Motor neuron (in vitro differentiated cells): ENCODE measurements around the gene FEV. TPM values are rescaled to one million over a fixed set of nuclear protein-coding genes. Genes with fewer than 3 reads are reported as not detected.

ENCODE experiments used
- ATAC-seq, 8 experiments: fragments of 200-7000 bp; cut with Tn5 transposase; replicated peaks in 6 of 8; 2 replicates each; pipeline ENCODE4 v1.8.0; 2021; ENCODE audit warnings: mild to moderate bottlenecking in 8 of 8, moderate library complexity in 8 of 8
- H3K27ac ChIP-seq, 2 donors: fragments of 250-450 bp; sonication (Bioruptor Pico); 2 replicates each; pipeline ENCODE4 v1.9.0; 2021; ENCODE audit warnings: antibody characterized with exemption in 2 of 2, mild to moderate bottlenecking in 2 of 2, moderate library complexity in 1 of 2
- H3K4me1 ChIP-seq, 2 donors: fragments of 250-450 bp; sonication (Bioruptor Pico); replicated peaks in 1 of 2; 2 replicates each; pipeline ENCODE4 v1.6.1; 2021; ENCODE audit warnings: antibody characterized with exemption in 2 of 2, mild to moderate bottlenecking in 2 of 2, moderate library complexity in 1 of 2
- H3K4me3 ChIP-seq, 5 donors: fragments of 250-450 bp; sonication (Bioruptor Pico); 2 replicates each; pipeline ENCODE4 v1.9.0; 2021; ENCODE audit warnings: antibody characterized with exemption in 5 of 5, mild to moderate bottlenecking in 5 of 5, moderate library complexity in 4 of 5
- WGBS, 10 experiments: fragments of 450-650 bp; shearing (Covaris generic); methylation state at CpG; one replicate each; pipeline ENCODE4 v1.0.0; 2022; 5-methylcytosine and 5-hydroxymethylcytosine counted together
- in situ Hi-C, 9 experiments: fragments of 400-800 bp; cut with MboI; loops; one replicate each; pipeline ENCODE4 v1.15.0; 2021; ENCODE audit warnings: low sequenced_read_pairs in 9 of 9, low pct_unique_long_range_greater_than_20kb in 2 of 9; ENCODE audit not compliant: unreplicated experiment in 9 of 9
- total RNA-seq, 8 experiments: library from RNA; unstranded; fragments of 300-600 nt; gene quantifications; 2 replicates each; pipeline versions ENCODE4 v1.2.3 to v1.2.4, GENCODE V29; 2022

Gene FEV
- total RNA-seq, 8 experiments from 2014 or later = 0.08 to 4.6 (median 0.65) TPM; not detected in 4

DNA sequence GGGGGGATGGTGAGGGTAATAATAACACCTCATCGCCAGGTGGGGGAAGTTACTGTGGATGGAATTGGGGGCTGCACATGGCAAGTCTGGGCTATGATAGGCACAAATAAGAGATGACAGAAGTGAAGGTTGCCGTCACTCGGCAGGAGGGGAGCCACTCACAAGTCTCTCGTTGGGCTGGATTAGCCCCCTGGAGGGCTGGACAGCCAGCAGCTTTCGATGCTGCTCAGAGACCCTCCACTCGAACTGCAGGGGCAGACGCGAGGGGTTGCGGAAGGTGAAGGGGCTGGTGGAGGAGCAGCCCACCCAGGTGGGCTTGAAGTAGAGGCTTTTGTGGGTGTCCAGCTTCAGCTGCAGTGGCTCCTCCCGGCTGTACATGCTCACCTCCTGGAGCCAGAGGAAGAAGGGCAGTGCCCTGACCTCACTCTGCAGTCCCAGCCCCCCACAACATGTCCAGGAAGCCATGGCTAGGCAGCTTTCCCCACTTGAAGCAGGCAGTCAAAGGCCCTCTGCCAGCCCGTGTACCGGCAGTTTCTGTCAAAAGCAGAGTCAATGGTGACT, 38.1 kb upstream of the FEV start:
- no peak overlapping the region for H3K27ac ChIP-seq
- no peak overlapping the region for H3K4me3 ChIP-seq
- ATAC-seq = no peak
- H3K4me1 ChIP-seq = no peaks in the 10 kb centered on the region
- in situ Hi-C loops = loop anchor here in 2 of 9 experiments (10.0 to 25.0 kb wide), 2 partner anchors 114 to 132 kb away; no protein-coding TSS in a partner anchor
- WGBS, 10 experiments = 40 to 73% (median 61%) methylated on average over 2 to 7 of the region's 12 CpGs; no CpG with 5 or more reads in 5 of the 10 experiments

DNA sequence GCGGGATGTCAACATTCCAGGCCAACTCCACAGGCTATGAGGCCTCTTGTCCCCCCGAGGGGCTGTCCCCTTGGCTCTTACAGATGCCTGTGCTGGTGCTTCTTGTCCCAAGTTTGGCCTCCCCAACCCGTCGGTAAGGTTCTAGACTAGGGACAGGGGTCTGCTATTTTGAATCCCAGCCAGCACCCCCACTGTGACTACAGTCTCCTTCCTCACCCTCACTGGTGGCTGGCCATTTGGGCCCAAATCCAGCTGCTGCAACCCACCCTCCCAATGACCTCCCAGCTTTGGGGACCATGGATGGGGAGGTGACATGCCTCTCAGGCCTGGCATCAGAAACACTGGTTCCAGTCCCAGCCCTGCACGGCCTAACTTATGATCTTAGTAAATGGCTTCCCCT, 37.6 kb upstream of the FEV start:
- Histone ChIP-seq H3K4me1 (no peaks in the 10 kb centered on the region), H3K4me3 (no peak overlapping the region), H3K27ac (no peak overlapping the region)
- in situ Hi-C loops = loop anchor here in 2 of 9 experiments (10.0 to 25.0 kb wide), 2 partner anchors 115 to 132 kb away; no protein-coding TSS in a partner anchor
- 19 to 73% (median 56%) methylated on average over 2 to 3 of the region's 5 CpGs; no CpG with 5 or more reads in 7 of the 10 experiments for WGBS, 10 experiments
- ATAC-seq = no peak

DNA sequence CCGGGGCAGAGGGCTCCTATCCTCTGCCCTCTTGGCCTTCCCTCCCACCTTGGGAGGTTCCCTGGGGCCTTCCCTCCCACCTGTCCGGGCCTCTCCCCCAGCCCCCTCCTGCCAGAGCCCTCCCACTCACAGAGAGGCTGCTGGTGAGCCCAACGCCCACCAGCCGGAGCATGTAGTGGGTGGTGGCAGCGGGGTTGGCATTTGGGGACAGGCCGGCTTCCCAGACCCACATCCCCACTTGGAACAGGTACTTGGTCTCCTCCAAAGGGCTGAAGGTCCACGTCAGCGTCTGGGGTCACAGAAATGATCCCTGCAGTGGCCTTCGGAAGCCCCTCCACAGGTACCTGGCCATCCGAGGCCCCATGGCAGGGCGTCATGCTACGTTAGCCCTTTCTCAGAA, 37.1 kb upstream of the FEV start:
- in situ Hi-C loops = loop anchor here in 2 of 9 experiments (10.0 to 25.0 kb wide), 2 partner anchors 115 to 133 kb away; no protein-coding TSS in a partner anchor

DNA sequence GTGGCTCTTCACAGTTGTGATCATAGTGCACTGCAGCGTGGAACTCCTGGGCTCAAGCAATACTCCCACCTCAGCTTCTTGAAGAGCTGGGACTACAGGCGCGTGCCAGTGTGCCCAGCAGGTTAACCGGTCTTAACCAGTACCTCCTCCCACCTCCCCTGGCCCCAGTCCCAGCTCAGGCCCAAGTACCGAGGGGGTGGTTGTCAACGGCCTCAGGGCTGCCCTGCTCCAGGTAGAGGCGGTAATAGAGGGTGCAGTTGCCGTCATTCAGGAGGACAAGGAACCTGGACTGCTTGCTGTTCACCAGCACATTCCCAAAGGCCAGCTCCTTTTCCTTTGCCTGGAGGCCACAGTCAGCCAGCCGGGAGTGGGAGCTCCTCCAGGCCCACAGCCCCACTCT, 36.6 kb upstream of the FEV start:
- Histone ChIP-seq H3K27ac (no peak overlapping the region), H3K4me1 (no peaks in the 10 kb centered on the region), H3K4me3 (no peak overlapping the region)
- in situ Hi-C loops = loop anchor here in 2 of 9 experiments (10.0 to 25.0 kb wide), 2 partner anchors 116 to 133 kb away; no protein-coding TSS in a partner anchor
- 0% methylated on average over 1 of the region's 9 CpGs; no CpG with 5 or more reads in 9 of the 10 experiments for WGBS, 10 experiments
- ATAC-seq = no peak

More for the DNA sequence above, 37.1 kb upstream of the FEV start:
- no peak overlapping the region for H3K27ac ChIP-seq
- no peak overlapping the region for H3K4me3 ChIP-seq
- ATAC-seq = no peak
- H3K4me1 ChIP-seq = no peaks in the 10 kb centered on the region
- 50 to 63% methylated on average over 2 to 4 of the region's 12 CpGs; no CpG with 5 or more reads in 8 of the 10 experiments for WGBS, 10 experiments

DNA sequence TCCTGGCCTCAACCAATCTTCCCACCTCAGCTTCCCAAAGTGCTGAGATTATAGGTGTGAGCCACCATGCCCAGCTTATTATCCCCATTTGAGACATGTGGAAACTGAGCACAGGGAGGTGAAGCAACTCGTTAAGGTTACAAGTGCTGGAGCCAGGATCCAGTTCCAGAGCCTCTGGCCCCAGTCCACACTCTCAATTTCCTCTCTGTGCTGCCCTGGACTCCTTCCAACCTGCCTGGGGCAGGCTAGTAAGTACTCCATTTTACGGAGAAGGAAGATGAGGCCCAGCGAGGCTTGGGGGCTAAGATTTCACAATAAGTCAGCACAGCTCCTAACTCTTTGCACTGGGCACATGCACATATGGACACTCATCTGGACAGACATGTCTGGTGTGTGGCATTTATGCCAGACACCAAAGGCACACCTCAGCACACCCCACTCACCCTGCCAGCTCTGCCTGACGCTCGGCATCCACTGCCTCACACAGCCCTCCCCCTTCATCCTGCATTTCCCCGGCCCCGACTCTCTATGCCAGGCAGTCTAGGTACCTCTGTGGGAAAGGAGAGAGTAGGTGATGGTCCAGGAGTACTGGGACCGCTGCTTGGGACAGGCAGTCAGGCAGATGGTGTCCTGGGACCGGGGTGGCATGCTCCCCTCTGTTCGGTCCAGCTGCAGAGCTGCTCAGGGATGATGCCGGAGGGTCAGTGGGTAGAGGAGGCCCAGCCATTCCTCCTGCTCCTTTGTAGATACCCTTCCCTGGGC, 35.8 kb upstream of the FEV start:
- H3K4me1 ChIP-seq = no peaks in the 10 kb centered on the region
- ATAC-seq = no peak
- no peak overlapping the region for H3K27ac ChIP-seq
- in situ Hi-C loops = loop anchor here in 2 of 9 experiments (10.0 to 25.0 kb wide), 2 partner anchors 117 to 134 kb away; no protein-coding TSS in a partner anchor
- 57 to 100% (median 80%) methylated on average over 1 to 5 of the region's 11 CpGs; no CpG with 5 or more reads in 4 of the 10 experiments for WGBS, 10 experiments
- no peak overlapping the region for H3K4me3 ChIP-seq

DNA sequence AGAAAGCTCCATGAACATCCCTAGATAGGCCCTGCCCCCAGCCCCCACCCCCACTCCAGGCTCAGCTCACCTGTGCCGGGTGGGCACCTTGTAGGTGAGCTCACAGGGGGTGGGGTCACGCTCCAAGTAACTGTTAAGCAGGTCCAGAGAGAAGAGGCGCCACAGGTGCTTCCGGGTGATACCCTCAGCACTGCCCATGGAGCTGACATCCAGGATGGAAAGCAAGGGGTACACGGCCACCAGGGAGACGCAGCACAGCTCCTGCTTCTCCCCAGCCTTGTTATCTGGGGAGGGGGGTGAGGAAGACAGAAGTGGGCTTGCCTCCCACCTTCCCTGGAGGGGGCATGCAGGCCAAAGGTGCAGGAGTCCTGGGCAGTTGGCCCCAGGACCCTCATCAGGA, 34.5 kb upstream of the FEV start:
- Histone ChIP-seq H3K4me3 (no peak overlapping the region), H3K4me1 (no peaks in the 10 kb centered on the region), H3K27ac (no peak overlapping the region)
- no peak for ATAC-seq
- WGBS, 10 experiments = 20% methylated on average over 1 to 2 of the region's 6 CpGs; no CpG with 5 or more reads in 8 of the 10 experiments
- in situ Hi-C loops = loop anchor here in 1 of 9 experiments (25.0 kb wide), 1 partner anchor 118 kb away; no protein-coding TSS in a partner anchor

DNA sequence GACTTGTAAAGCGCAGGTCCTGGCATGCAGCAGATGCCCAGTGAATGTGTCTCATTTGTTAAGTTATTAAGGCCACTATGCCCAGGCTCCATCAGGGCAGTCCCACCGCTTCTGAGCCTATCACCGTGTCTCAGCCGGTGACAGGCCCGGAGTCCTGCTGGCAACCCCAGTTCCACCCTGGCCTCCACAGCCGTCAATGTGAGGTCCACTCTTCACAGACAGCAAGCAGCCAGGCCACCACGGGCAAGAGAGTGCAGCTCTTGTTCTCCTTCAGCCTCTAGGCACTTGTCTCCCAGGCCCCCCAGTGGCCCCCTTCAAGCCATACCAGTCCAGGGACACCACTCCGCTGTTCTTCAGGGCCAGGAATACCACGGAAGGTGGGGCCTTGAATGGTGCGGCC, 33.7 kb upstream of the FEV start:
- Histone ChIP-seq H3K4me1 (no peaks in the 10 kb centered on the region), H3K4me3 (no peak overlapping the region), H3K27ac (no peak overlapping the region)
- ATAC-seq = no peak
- in situ Hi-C loops = loop anchor here in 1 of 9 experiments (25.0 kb wide), 1 partner anchor 119 kb away; no protein-coding TSS in a partner anchor
- WGBS, 10 experiments = 20 to 76% (median 52%) methylated on average over 2 to 9 of the region's 10 CpGs; no CpG with 5 or more reads in 5 of the 10 experiments

DNA sequence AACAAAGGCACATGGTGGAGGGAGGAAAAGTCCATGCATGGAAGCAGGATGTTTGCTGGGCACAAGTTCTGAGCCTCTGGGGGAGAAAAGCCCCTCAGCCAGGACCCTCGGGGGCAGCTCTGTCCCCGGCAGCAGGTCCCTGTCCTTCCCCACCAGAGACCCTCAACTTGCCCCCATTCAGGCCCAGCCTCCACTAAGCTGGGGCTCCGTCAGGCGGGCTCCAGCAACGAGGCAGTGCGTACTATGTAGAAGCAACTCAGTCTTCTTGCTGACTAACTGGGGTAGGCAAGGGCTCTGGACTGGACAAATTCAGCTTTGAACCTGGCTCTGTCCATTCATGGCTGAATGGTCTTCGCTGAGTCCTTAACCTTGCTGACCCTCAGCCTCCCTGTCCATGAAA, 33.3 kb upstream of the FEV start:
- WGBS, 10 experiments = 0 to 59% (median 8%) methylated on average over 1 to 7 of the region's 7 CpGs; no CpG with 5 or more reads in 7 of the 10 experiments

DNA sequence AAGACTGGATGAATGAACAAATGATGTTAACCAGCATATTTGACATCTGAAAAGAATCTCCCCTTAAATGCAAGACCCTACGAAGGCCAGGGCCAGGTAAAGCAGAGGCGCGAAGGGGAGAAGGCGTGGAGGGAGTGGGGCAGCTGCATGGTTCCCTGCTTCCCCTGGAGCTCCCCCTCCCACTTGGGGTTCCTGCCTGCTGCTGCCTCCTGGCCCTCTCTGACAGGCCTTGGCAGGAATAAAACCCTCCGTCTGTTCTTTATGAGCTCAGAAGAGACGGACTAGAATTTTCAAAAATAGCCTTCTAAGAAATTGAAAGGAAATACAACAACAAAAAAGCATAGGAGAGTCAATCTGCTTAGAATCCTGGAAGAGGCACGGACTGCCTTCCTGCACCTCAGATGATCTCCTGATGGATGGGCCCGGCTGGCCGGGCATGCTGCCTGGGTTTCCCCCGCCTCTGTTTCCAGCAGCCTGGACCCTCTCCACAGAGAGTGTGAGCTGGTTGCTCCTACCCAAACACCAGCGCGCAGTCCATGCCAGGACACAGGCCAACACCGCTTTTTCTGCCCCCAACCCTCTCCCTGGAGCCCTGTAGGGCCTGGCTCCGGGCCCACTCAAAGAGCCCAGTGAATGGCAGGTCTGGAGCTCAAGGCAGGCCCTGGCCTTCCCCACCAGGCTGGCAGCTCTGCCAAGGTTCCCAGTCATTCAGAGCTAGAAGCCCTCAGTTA, 32.4 kb upstream of the FEV start:
- Histone ChIP-seq H3K27ac (no peak overlapping the region), H3K4me1 (no peaks in the 10 kb centered on the region), H3K4me3 (no peak overlapping the region)
- WGBS, 10 experiments = 17 to 80% (median 44%) methylated on average over 1 to 8 of the region's 14 CpGs; no CpG with 5 or more reads in 3 of the 10 experiments
- ATAC-seq = no peak
- in situ Hi-C loops = loop anchor here in 1 of 9 experiments (25.0 kb wide), 1 partner anchor 120 kb away; no protein-coding TSS in a partner anchor

More for the DNA sequence above, 33.3 kb upstream of the FEV start:
- in situ Hi-C loops = loop anchor here in 1 of 9 experiments (25.0 kb wide), 1 partner anchor 119 kb away; no protein-coding TSS in a partner anchor
- ATAC-seq = no peak
- H3K4me1 ChIP-seq = no peaks in the 10 kb centered on the region
- H3K4me3 ChIP-seq = no peak overlapping the region
- H3K27ac ChIP-seq = no peak overlapping the region

DNA sequence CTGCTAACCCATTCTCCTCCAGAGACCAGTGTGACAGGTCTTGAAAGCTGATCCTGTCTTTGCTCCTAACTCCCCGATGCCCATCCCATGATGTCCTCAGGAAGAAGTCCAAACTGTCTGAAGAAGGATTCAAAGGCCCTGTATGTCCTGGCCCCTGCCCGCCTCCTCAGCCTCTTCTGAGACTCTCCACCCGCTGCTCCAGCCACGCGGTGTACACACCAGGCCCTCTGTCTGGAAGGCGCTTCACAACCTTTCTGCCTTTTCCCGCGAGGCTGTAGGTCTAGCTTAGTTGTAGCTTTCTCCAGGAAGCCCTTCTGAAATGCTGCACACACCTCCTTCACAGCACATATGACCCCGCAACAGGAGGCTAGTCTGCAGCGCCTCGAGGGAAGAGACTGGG, 31.7 kb upstream of the FEV start:
- Histone ChIP-seq H3K27ac (no peak overlapping the region), H3K4me3 (no peak overlapping the region), H3K4me1 (no peaks in the 10 kb centered on the region)
- 0 to 100% (median 70%) methylated on average over 1 to 11 of the region's 11 CpGs; no CpG with 5 or more reads in 1 of the 10 experiments for WGBS, 10 experiments
- in situ Hi-C loops = loop anchor here in 1 of 9 experiments (25.0 kb wide), 1 partner anchor 121 kb away; no protein-coding TSS in a partner anchor
- ATAC-seq = no peak

DNA sequence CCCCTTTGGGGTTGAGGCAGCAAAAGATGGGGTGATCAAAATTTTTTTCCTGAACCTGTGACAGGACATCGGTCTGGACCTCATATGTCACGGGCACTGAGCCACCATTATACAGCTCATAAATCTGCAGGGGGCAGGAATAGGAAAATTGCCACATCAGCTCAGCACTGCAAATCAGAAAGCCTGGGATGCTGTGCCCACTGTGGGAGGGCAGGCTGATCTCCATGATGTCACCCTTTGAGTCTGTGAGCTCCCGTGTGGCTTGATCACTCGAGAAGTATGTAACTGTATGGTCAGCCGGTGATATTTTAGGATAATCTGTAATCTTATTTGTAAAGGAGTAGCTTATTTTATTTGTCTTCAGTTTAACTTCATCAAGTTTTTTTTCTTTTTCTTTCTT, 25.9 kb upstream of the FEV start:
- WGBS, 10 experiments = 26 to 92% (median 58%) methylated on average over 2 to 4 of the region's 5 CpGs; no CpG with 5 or more reads in 1 of the 10 experiments
- in situ Hi-C loops = loop anchor here in 1 of 9 experiments (25.0 kb wide), 1 partner anchor 126 kb away; no protein-coding TSS in a partner anchor

DNA sequence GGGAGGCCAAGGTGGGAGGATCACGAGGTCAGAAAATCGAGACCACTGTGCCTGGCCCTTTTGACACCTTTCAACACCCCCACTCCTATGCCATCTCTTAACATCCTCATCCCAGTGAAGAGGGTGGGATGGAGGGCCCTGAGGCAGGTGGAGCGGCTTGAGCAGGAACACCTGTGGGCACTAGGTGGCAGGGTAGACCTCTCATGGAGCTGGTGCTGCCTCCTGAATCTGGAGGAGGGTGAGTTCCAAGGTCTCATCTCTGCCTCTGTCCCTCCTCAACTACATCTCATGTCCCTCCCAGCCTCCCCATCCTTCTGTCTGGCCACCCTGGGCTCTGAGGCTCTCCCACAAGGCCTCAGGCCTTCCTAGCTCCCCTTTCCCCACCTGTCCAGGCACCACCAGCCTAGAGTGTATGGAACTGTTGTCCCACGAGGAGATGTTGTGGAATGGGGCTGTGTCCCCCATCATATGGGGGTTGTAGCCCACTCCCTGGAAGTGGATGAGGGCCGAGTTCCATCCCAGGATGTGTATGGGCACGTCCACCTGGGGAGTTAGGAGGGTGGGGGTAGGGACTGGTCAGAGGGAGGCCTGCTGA, 25.3 kb upstream of the FEV start:
- no peaks in the 10 kb centered on the region for H3K4me1 ChIP-seq
- peak in 2 of 8 experiments; percentile 32 to 85 for ATAC-seq
- no peak overlapping the region for H3K4me3 ChIP-seq
- in situ Hi-C loops = loop anchor here in 1 of 9 experiments (25.0 kb wide), 1 partner anchor 127 kb away; no protein-coding TSS in a partner anchor
- H3K27ac ChIP-seq = no peak overlapping the region
- WGBS, 10 experiments = 0 to 50% (median 20%) methylated on average over 1 to 2 of the region's 6 CpGs; no CpG with 5 or more reads in 6 of the 10 experiments

More for the DNA sequence above, 25.9 kb upstream of the FEV start:
- no peak overlapping the region for H3K27ac ChIP-seq
- no peaks in the 10 kb centered on the region for H3K4me1 ChIP-seq
- ATAC-seq = no peak
- no peak overlapping the region for H3K4me3 ChIP-seq
